ENCODE measurements around the gene MED13L. TPM values are rescaled to one million over a fixed set of nuclear protein-coding genes. Genes with fewer than 3 reads are reported as not detected.

MED13L gene
- polyA plus RNA-seq, 1 donor (not counting 4 experiments of a cell fraction or from before 2014, with no cell fraction given) = 31.7 TPM

- peaks cover 15% of the 10 kb centered on the region for H4K20me1 ChIP-seq (ENCODE audit: control insufficient read depth, extremely low read depth, insufficient read depth, low read length)
- no peaks in the 10 kb centered on the region for H3K27me3 ChIP-seq (ENCODE audit: control insufficient read depth, extremely low read depth, insufficient read depth, low read length)
- dilution Hi-C loops (cut with MboI; ENCODE audit: extremely low pct_ligation_motif_present, low sequenced_read_pairs) = no loop called here
- H3K9me1 ChIP-seq (ENCODE audit: control insufficient read depth, extremely low read depth, insufficient read depth, low read length) = peaks cover 3% of the 10 kb centered on the region
- no peaks in the 10 kb centered on the region for H3K9me3 ChIP-seq (ENCODE audit: control insufficient read depth, low read depth, low read length)
- FAIRE-seq (no peak), DNase-seq (ENCODE audit: low read depth, low spot score) (no peak)
- H3K4me3 ChIP-seq (ENCODE audit: control insufficient read depth in 2 of 3, extremely low read depth in 1 of 3, insufficient read depth in 2 of 3, low read depth in 1 of 3, low read length in 3 of 3) = no peak overlapping the region
- no peak for TF ChIP-seq CTCF (optimal IDR thresholded peaks at IDR 0.05 in 1 of 3, IDR thresholded peaks at IDR 0.05 in 1 of 3, conservative IDR thresholded peaks at IDR 0.05 in 1 of 3; ENCODE audit: extremely low read depth in 1 of 3, insufficient read depth in 2 of 3, low read length in 3 of 3)
- TF ChIP-seq EZH2 (IDR thresholded peaks at IDR 0.05; ENCODE audit: low read length) = no peak
- H3K4me2 ChIP-seq (ENCODE audit: control insufficient read depth, extremely low read depth, insufficient read depth, low read depth, low read length) = no peak overlapping the region
- peaks cover 98% of the 10 kb centered on the region for H3K79me2 ChIP-seq (ENCODE audit: control insufficient read depth, insufficient read depth, low read length)
- no peaks in the 10 kb centered on the region for H3K36me3 ChIP-seq (ENCODE audit: control insufficient read depth in 2 of 2, extremely low read depth in 1 of 2, insufficient read depth in 2 of 2, low read length in 2 of 2)
- H3K4me1 ChIP-seq (ENCODE audit: control insufficient read depth, extremely low read depth, insufficient read depth, low read length) = no peaks in the 10 kb centered on the region
- no peak overlapping the region for H2AFZ ChIP-seq (ENCODE audit: control insufficient read depth, low read length)
- no peak overlapping the region for H3K9ac ChIP-seq (ENCODE audit: control insufficient read depth, extremely low read depth, insufficient read depth, low read length)
- no peak overlapping the region for H3K27ac ChIP-seq (ENCODE audit: control insufficient read depth, insufficient read depth, low read length)
Measured at GRCh38 chr12:116245189-116245588, 32.3 kb downstream of the MED13L start.

GRCh38 chr12:116244474-116245090, 32.9 kb downstream of the MED13L start:
- H3K9me1 ChIP-seq (ENCODE audit: control insufficient read depth, extremely low read depth, insufficient read depth, low read length) = peaks cover 3% of the 10 kb centered on the region
- H3K9ac ChIP-seq (ENCODE audit: control insufficient read depth, extremely low read depth, insufficient read depth, low read length) = no peak overlapping the region
- no peaks in the 10 kb centered on the region for H3K36me3 ChIP-seq (ENCODE audit: control insufficient read depth in 2 of 2, extremely low read depth in 1 of 2, insufficient read depth in 2 of 2, low read length in 2 of 2)
- no peak overlapping the region for H3K27ac ChIP-seq (ENCODE audit: control insufficient read depth, insufficient read depth, low read length)
- H3K27me3 ChIP-seq (ENCODE audit: control insufficient read depth, extremely low read depth, insufficient read depth, low read length) = no peaks in the 10 kb centered on the region
- H3K9me3 ChIP-seq (ENCODE audit: control insufficient read depth, low read depth, low read length) = no peaks in the 10 kb centered on the region
- H3K4me2 ChIP-seq (ENCODE audit: control insufficient read depth, extremely low read depth, insufficient read depth, low read depth, low read length) = no peak overlapping the region
- H3K4me3 ChIP-seq (ENCODE audit: control insufficient read depth in 2 of 3, extremely low read depth in 1 of 3, insufficient read depth in 2 of 3, low read depth in 1 of 3, low read length in 3 of 3) = no peak overlapping the region
- H2AFZ ChIP-seq (ENCODE audit: control insufficient read depth, low read length) = no peak overlapping the region
- TF ChIP-seq CTCF (optimal IDR thresholded peaks at IDR 0.05 in 1 of 3, IDR thresholded peaks at IDR 0.05 in 1 of 3, conservative IDR thresholded peaks at IDR 0.05 in 1 of 3; ENCODE audit: extremely low read depth in 1 of 3, insufficient read depth in 2 of 3, low read length in 3 of 3) (no peak), EZH2 (IDR thresholded peaks at IDR 0.05; ENCODE audit: low read length) (no peak)
- H3K79me2 ChIP-seq (ENCODE audit: control insufficient read depth, insufficient read depth, low read length) = peaks cover 98% of the 10 kb centered on the region
- dilution Hi-C loops (cut with MboI; ENCODE audit: extremely low pct_ligation_motif_present, low sequenced_read_pairs) = no loop called here
- H4K20me1 ChIP-seq (ENCODE audit: control insufficient read depth, extremely low read depth, insufficient read depth, low read length) = peaks cover 15% of the 10 kb centered on the region
- no peaks in the 10 kb centered on the region for H3K4me1 ChIP-seq (ENCODE audit: control insufficient read depth, extremely low read depth, insufficient read depth, low read length)
- FAIRE-seq = no peak
- DNase-seq (ENCODE audit: low read depth, low spot score) = no peak

All from keratinocyte (primary cell).